Activated CD8-positive, alpha-beta memory T cell treated with anti-CD3 and anti-CD28 coated beads, Interleukin-2, amount 50 U/mL, for 1 hour (primary cell): ENCODE data around the gene SEMA3E.
"Not testable (repeated sequence)": the region's sequence is repeated elsewhere in the genome, so short reads cannot be mapped to it uniquely, and the experiment has no call there.

Source experiments
- DNase-seq: peaks from one replicate; pipeline ENCODE4 v3.0.0-alpha.2; 2020; ENCODE audit errors: extremely low read depth

Gene SEMA3E

DNA sequence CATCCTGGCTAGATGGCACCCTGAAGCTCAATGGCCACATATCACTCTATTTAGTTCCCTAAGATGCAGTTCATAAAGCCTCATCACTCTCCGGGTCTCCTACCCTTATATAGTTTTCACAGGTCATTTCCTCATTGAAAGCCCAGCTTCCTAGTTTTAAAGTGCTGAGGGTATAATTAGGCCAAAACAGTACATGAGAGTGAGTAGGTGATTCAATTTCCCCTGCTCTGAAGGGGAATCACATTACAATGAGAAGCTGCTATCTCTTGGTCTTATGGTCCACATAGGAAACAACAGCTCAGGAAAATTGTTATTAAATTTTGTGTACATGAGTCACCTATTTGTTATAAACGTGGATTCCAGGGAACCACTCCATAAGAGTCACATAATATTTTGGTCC is 162.0 kb downstream of the SEMA3E start:
- no peak for DNase-seq

- DNase-seq: no peak
Measured at GRCh38 chr7:83486536-83486935, 162.4 kb downstream of the SEMA3E start.

DNA sequence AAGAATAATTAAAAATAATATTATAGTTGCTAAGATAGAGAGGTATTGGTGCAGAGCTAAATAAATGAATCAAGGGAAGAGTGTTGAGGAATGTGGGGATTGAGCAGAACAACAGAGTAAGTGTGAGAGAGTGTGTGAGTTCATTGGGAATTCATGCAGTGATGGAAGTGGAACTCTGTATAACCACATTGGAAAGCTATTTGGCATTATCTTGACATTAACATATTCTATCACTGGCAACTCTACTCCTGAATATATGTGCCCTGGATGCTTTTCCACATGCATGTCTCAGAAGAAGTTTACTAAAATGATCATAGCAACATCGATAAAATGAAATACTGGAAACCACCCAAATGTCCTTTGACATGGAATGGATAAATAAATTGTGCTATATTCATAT is 164.1 kb downstream of the SEMA3E start:
- no peak for DNase-seq

DNA sequence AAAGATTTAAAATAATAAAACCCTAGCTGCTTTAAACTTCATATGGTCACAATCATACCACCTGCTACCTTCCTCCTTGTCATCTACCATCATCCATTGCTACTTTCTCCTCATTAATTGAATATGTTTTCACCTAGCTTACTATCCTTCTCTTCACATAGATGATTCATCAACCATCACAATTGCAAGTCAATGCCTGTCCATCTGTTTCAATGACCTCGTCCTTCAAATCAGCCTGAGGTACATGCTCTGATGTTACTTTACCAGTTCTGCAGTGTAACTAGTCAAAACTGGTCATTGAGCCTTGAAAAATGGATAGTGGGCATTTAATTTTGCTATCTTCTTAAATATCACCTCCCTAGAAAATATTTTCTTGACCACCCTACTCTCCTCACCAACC is 164.7 kb downstream of the SEMA3E start:
- no peak for DNase-seq

- no peak for DNase-seq
Measured at GRCh38 chr7:83478616-83479015, 170.3 kb downstream of the SEMA3E start.

DNA sequence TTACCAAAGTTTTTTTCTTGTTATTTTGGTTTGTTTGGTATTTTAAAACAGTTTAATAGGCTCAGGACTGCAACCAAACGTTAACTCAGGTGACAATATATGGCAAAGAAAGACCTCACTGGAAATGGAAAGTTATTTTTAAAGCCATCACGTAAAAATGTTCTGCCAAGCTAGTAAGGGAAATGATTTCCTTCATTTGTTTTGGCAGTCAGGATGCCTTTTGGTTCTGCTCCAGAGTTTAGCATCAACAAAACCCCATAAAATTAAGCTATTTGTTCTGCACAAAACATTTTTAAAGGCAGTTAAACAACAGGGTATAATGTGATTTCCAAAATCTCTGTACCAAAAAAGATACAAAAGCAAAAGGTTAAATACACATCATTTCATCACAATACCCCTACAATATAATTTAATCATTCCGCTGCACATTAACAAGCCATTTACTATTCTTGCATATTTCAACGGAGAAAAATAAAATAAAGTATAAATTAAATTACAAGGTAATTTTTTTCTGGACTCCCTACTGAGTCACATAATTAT is 172.4 kb downstream of the SEMA3E start:
- DNase-seq: no peak

GRCh38 chr7:83475420-83475819 is 173.5 kb downstream of the SEMA3E start:
- no peak for DNase-seq

DNA sequence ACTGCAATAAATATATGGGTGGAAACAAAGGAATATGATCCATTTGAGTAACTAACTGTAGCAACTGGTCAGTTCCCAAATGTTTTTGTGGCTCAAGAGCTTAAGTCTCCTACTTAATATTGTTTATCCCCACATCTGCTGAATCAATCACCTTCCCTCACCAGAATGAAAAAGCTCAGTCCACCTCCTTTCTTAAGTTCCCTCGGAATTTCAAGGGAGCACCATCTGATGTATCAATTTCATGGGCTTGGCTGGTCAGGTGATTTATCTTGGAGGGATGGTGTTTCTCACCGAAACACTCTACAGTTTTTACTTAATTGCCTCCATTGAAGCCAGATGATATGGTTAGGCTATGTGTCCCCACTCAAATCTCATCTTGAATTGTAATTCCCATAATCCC is 176.6 kb downstream of the SEMA3E start:
- no peak for DNase-seq

GRCh38 chr7:83469491-83469890 is 179.4 kb downstream of the SEMA3E start:
- no peak for DNase-seq

DNA sequence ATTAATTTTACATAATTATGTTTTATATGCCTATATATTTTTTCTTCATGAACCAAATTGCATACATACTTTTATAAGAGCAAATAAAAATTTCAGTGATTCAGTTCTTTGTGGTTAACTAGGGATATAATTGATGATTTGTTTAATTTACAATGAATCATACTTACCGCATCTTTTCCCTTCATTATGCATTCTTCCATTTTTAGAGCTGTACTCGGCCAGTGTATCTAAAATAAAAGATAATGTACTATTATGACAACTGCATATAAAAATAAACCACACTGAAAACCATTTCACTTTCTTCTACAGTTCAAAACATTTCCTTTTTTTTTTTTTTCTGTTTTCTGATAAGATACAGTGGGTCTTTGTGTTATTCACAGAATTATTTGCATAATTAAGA is 179.9 kb downstream of the SEMA3E start:
- DNase-seq: no peak

GRCh38 chr7:83468251-83468739 is 180.6 kb downstream of the SEMA3E start:
- DNase-seq: no peak

DNA sequence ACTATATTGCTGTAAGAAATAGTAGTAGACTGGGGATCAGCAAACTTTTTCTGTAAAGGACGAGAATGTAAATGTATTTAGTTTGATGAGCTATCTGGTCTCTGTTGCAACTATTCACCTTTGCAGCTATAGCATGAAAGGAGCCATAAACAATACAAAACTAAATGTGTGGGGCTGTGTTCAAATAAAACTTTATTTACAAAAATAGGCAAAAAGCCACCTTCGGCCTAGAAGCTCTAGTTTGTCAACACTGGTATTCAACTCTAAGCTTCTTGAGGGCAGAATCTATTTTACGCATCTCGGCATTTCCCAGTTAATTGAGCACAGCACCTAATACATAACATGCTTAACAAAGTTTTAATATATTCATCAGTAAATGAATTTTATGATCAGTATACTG is 181.4 kb downstream of the SEMA3E start:
- DNase-seq: no peak

DNA sequence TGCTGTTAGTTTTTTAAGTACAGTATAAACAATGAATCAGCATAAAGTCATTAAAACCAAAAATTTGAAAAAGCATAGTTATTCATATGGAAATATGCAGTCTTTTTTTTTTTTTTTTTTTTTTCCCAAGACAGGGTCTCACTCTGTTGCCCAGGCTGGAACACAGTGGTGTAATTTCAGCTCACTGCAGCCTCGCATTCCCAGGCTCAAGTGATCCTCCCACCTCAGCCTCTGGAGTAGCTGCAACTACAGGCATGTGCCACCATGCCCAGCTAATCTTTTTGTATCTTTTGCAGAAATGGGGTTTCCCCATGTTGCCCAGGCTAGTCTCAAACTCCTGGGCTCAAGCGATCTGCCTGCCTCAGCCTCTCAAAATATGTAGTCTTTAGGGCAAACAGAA is 182.0 kb downstream of the SEMA3E start:
- DNase-seq: no peak

GRCh38 chr7:83466187-83466923 is 182.6 kb downstream of the SEMA3E start:
- DNase-seq: no peak

GRCh38 chr7:83465643-83466042 is 183.3 kb downstream of the SEMA3E start:
- no peak for DNase-seq

DNA sequence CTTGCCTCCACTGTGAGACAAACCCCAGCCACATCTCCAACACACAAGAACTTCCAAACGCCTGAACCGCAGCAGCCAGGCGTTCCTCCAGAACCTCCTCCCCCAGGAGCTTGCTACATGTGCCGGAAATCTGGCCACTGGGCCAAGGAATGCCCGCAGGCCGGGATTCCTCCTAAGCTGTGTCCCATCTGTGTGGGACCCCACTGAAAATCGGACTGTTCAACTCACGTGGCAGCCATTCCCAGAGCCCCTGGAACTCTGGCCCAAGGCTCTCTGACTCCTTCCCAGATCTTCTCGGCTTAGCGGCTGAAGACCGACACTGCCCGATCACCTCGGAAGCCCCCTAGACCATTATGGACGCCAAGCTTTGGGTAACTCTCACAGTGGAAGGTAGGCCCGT is 187.1 kb downstream of the SEMA3E start:
- DNase-seq: not testable (repeated sequence)

DNA sequence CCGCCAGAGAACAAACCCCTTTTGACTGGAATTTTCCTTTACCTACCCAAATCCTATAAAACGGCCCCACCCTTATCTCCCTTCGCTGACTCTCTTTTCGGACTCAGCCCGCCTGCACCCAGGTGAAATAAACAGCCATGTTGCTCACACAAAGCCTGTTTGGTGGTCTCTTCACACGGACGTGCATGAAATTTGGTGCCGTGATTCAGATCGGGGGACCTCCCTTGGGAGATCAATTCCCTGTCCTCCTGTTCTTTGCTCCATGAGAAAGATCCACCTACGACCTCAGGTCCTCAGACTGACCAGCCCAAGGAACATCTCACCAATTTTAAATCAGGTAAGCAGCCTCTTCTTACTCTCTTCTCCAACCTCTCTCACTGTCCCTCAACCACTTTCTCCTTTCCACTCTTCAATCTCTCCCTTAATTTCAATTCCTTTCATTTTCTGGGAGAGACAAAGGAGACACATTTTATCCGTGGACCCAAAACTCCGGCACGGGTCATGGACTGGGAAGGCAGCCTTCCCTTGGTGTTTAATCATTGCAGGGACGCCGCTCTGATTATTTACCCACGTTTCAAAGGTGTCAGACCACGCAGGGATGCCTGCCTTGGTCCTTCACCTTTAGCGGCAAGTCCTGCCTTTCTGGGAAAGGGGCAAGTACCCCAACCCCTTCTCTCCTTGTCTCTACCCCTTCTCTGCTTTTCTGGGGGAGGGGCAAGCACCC is 188.8 kb downstream of the SEMA3E start:
- not testable (repeated sequence) for DNase-seq

DNA sequence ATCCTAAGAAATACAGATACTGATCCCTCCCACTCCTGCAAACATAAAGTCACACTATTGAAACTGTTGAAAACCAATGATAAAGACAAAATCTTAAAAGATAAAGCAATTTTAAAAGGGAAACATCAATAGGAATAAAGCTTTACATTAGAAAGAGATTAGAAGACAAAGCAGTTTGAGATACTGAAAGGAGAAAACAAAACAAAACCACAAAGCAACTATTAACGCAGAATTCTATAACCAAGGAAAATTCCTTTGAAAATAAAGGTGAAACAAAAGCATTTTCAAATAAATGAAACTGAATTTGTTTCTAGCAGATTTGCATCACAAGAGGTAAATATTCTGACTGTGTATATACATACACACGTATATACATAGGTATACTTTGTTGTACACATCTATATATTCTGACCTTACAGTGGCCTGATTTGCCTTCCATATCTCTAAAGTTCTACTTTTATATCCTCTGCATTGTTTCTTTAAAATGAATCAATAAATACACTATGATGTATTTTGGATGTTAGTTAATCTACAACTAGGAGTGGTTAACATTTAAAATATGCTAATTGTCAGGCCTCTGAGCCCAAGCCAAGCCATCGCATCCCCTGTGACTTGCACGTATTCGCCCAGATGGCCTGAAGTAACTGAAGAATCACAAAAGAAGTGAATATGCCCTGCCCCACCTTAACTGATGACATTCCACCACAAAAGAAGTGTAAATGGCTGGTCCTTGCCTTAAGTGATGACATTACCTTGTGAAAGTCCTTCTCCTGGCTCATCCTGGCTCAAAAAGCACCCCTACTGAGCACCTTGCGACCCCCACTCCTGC is 189.6 kb downstream of the SEMA3E start:
- not testable (repeated sequence) for DNase-seq

DNA sequence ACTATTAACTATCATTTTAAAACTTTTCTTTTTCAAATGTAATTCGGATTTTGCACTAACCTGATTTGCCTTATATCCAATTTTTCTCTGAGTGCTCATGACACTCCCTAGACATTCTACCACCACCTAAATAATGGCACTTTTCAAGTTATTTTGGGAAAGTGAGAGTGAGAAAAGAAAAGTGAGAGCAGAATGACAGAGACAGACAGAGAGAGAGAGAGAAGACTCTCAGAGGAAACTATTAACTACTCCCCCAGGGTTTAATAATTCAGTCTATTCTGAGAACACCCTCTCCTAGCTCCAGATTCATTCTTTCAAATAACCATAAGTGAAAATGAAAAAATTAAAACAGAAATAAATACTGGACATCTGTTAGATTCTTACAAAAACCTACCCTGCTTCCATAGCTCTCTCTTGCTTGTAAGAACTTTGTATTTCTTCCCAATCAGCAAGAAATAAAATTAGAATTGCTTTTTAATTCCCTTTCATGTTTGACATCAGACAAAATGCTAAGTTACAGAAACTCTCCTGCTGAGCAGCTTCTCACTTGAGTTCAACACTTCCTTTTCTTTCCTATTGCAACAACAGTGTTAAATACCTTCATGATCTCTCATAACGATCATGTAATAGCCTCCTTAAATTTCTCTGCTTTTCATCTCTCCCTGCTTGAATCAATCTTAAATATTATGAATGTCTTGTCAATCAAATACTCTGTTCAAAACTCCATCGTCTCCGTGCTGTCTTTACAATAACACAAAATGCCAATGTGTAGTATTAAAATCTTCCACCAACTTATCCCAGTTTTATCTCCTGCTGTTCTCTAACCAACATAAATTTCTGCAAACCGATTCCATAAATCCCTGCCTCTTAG is 191.7 kb downstream of the SEMA3E start:
- DNase-seq: no peak

DNA sequence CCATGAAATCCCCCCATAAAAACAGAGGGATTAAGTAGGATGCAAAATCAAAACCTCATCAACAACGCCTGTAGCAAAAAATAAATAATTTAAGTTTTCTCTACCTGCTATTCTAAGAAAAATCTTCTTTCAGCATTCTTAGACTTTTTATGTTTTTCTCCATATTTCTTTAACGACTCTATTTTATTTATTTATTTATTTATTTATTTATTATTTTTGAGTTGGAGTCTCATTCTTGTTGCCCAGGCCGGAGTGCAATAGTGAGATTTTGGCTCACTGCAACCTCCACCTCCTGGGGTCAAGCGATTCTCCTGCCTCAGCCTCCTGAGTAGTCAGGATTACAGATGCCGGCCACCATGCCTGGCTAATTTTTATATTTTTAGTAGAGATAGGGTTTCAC is 192.5 kb downstream of the SEMA3E start:
- DNase-seq: no peak

- DNase-seq: no peak
Measured at GRCh38 chr7:83455612-83456011, 193.3 kb downstream of the SEMA3E start.
